HepG2 (cell line): ENCODE data around the gene UBXN6. TPM values are rescaled to one million over a fixed set of nuclear protein-coding genes. Genes with fewer than 3 reads are reported as not detected.

ENCODE experiments used
- ARNT ChIP-seq: fragments of 450-650 bp; IDR thresholded peaks from 2 replicates; pipeline ENCODE4 v1.6.1; 2017
- DMAP1 ChIP-seq: IDR thresholded peaks from 2 replicates; pipeline ENCODE4 v1.6.1; 2016
- DNMT3B ChIP-seq: conservative IDR thresholded peaks from 2 replicates; pipeline ENCODE4 v1.6.1; 2016; ENCODE audit warnings: missing biosample characterization, control low read depth
- HOXD1 ChIP-seq: sonication (generic); formaldehyde crosslinking; IDR thresholded peaks from 2 replicates; pipeline ENCODE4 v1.5.0; 2020; ENCODE audit warnings: missing genetic modification reagents
- NAIF1 ChIP-seq: sonication (generic); formaldehyde crosslinking; IDR thresholded peaks from 2 replicates; pipeline ENCODE4 v1.5.0; 2020; ENCODE audit warnings: mild to moderate bottlenecking, missing genetic modification reagents, borderline replicate concordance
- RBM39 ChIP-seq: fragments of 200-400 bp; formaldehyde crosslinking; IDR thresholded peaks from one replicate; pipeline ENCODE4 v1.6.1; 2018; ENCODE audit warnings: antibody characterized with exemption, mild to moderate bottlenecking, low read depth, low read length; ENCODE audit not compliant: poor library complexity, severe bottlenecking
- SRF ChIP-seq: IDR thresholded peaks from 2 replicates; pipeline ENCODE4 v1.6.1; 2011; ENCODE audit warnings: mild to moderate bottlenecking, low read depth, low read length, moderate library complexity
- ZNF431 ChIP-seq: sonication (generic); formaldehyde crosslinking; IDR thresholded peaks from 2 replicates; pipeline ENCODE4 v1.9.0; 2022; ENCODE audit warnings: missing genetic modification reagents, low read depth, mild to moderate bottlenecking, borderline replicate concordance
- ZNF552 ChIP-seq: sonication (generic); formaldehyde crosslinking; IDR thresholded peaks from 2 replicates; pipeline ENCODE4 v1.9.0; 2022; ENCODE audit warnings: missing genetic modification reagents, mild to moderate bottlenecking, borderline replicate concordance
- ZNF558 ChIP-seq: sonication (generic); formaldehyde crosslinking; IDR thresholded peaks from 2 replicates; pipeline ENCODE4 v1.9.0; 2022; ENCODE audit warnings: mild to moderate bottlenecking, missing genetic modification reagents, borderline replicate concordance
- ZNF567 ChIP-seq: sonication (generic); formaldehyde crosslinking; IDR thresholded peaks from 2 replicates; pipeline ENCODE4 v1.8.1; 2023; ENCODE audit warnings: mild to moderate bottlenecking, missing genetic modification reagents, borderline replicate concordance
- ZNF569 ChIP-seq: sonication (generic); formaldehyde crosslinking; IDR thresholded peaks from 2 replicates; pipeline ENCODE4 v1.5.0; 2020; ENCODE audit warnings: mild to moderate bottlenecking, missing genetic modification reagents, moderate library complexity, borderline replicate concordance
- ZNF644 ChIP-seq: IDR thresholded peaks from 2 replicates; pipeline ENCODE4 v1.6.1; 2016; ENCODE audit warnings: low read depth
- ZNF691 ChIP-seq: sonication (generic); formaldehyde crosslinking; IDR thresholded peaks from 2 replicates; pipeline ENCODE4 v1.4.0; 2020; ENCODE audit warnings: missing genetic modification reagents, low read depth, mild to moderate bottlenecking, borderline replicate concordance
- ZNF841 ChIP-seq: sonication (generic); formaldehyde crosslinking; IDR thresholded peaks from 2 replicates; pipeline ENCODE4 v1.8.1; 2023; ENCODE audit warnings: missing genetic modification reagents, borderline replicate concordance
- polyA plus RNA-seq, 8 experiments: library from polyadenylated mRNA; depleted of rRNA in 3 of 8; stranded (reverse) in 7 of 8; unstranded in 1 of 8; fragments of >200 nt; fragmentation: Illumina TruSeq in 4 of 8; extraction: Trizol in 4 of 8; gene quantifications; 2 replicates each; pipeline versions ENCODE4 v1.2.1 to v1.2.3, GENCODE V29; 2011 to 2016; ENCODE audit warnings: low read depth in 4 of 8, missing spikeins in 1 of 8, mixed read lengths in 1 of 8; ENCODE audit not compliant: insufficient read depth in 1 of 8
- total RNA-seq, 5 experiments: library from RNA; depleted of rRNA; stranded (reverse); fragments of >200 nt; fragmentation: Illumina TruSeq; extraction: Trizol; gene quantifications; 2 replicates each; pipeline ENCODE4 v1.2.3, GENCODE V29; 2016; ENCODE audit warnings: low read depth in 1 of 5
- TF ChIP-seq, protein P1 (sequence below): sonication (generic); formaldehyde crosslinking; IDR thresholded peaks from 2 replicates; pipeline ENCODE4 v1.9.0; 2021; ENCODE audit warnings: missing genetic modification reagents, mild to moderate bottlenecking, borderline replicate concordance
- TF ChIP-seq, protein P2 (sequence below): sonication (generic); formaldehyde crosslinking; IDR thresholded peaks from 2 replicates; pipeline ENCODE4 v1.4.0; 2020; ENCODE audit warnings: missing genetic modification reagents, borderline replicate concordance
- TF ChIP-seq, protein P3 (sequence below), 2 experiments: fragments of 450-650 bp in 1 of 2; sonication (generic) in 1 of 2; formaldehyde crosslinking; IDR thresholded peaks; 2 replicates each; pipeline versions ENCODE4 v1.5.0 to v1.8.0; 2020 to 2022; ENCODE audit warnings: mild to moderate bottlenecking in 1 of 2, missing genetic modification reagents in 1 of 2
- TF ChIP-seq, protein P4 (sequence below): IDR thresholded peaks from 2 replicates; pipeline ENCODE4 v1.6.1; 2016; ENCODE audit warnings: low read depth

The UBXN6 gene
- total and polyA plus RNA-seq, 2 of the 13 experiments (the other 11 are each of a cell fraction or from before 2014, with no cell fraction given), result 34.9 to 35.5 TPM

DNA sequence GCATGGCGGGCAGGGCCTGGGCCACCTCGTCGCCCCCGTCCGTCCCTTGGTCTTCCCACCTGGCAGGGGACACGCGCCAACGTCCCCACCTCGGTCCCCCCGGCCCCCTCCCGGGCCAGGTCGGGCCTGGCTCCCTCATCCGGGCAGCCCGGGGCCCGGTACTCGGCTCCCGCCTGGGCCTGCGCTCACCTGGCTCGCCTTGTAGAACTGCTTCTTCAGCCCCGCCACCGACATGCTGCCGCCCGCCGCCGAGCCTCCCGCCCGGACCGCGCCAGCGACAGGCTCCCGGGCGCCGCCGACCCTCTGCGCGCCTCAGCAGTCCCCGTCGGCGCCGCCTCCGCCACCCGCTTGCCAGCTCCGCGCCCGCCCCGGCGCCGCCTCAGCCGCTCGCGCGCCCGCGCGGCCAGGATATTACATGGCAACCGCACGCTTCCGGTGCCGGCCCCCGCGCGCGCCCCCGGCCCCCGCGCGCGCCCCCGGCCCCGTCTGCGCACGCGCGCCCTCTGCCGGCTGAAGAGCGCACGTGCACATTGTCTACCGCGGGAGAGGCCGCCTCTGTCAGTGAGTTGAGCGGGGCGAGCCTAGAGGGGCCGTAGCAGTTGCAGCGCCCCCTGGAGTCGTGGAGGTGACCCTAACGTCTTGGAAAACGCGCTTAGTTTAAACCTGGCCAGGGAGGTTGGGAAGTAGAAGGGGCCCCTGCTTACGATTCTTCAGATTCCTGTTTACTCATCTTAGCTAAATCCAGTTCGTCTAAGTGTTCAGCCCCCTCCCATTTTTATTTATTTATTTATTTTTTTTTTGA is 57.3 kb downstream of the UBXN6 start, which contains the start of gene SH3GL1 (continued):
- TF ChIP-seq, protein P1, sequence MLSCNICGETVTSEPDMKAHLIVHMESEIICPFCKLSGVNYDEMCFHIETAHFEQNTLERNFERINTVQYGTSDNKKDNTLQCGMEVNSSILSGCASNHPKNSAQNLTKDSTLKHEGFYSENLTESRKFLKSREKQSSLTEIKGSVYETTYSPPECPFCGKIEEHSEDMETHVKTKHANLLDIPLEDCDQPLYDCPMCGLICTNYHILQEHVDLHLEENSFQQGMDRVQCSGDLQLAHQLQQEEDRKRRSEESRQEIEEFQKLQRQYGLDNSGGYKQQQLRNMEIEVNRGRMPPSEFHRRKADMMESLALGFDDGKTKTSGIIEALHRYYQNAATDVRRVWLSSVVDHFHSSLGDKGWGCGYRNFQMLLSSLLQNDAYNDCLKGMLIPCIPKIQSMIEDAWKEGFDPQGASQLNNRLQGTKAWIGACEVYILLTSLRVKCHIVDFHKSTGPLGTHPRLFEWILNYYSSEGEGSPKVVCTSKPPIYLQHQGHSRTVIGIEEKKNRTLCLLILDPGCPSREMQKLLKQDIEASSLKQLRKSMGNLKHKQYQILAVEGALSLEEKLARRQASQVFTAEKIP (CRISPR knock-in tag), result no peak
- no peak for TF ChIP-seq NAIF1 (CRISPR knock-in tag)
- TF ChIP-seq DNMT3B, result no peak
- TF ChIP-seq ARNT, result no peak
- TF ChIP-seq RBM39, result no peak
- peak; percentile 84 for TF ChIP-seq DMAP1 (CRISPR knock-in tag)
- TF ChIP-seq ZNF841 (CRISPR knock-in tag), result no peak
- TF ChIP-seq, protein P2, sequence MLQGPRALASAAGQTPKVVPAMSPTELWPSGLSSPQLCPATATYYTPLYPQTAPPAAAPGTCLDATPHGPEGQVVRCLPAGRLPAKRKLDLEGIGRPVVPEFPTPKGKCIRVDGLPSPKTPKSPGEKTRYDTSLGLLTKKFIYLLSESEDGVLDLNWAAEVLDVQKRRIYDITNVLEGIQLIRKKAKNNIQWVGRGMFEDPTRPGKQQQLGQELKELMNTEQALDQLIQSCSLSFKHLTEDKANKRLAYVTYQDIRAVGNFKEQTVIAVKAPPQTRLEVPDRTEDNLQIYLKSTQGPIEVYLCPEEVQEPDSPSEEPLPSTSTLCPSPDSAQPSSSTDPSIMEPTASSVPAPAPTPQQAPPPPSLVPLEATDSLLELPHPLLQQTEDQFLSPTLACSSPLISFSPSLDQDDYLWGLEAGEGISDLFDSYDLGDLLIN, result no peak
- no peak for TF ChIP-seq SRF
- no peak for TF ChIP-seq ZNF552 (CRISPR knock-in tag)
- TF ChIP-seq ZNF558 (CRISPR knock-in tag), result no peak
- TF ChIP-seq, protein P3, sequence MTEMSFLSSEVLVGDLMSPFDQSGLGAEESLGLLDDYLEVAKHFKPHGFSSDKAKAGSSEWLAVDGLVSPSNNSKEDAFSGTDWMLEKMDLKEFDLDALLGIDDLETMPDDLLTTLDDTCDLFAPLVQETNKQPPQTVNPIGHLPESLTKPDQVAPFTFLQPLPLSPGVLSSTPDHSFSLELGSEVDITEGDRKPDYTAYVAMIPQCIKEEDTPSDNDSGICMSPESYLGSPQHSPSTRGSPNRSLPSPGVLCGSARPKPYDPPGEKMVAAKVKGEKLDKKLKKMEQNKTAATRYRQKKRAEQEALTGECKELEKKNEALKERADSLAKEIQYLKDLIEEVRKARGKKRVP (CRISPR knock-in tag; IDR thresholded peaks at IDR 0.05), result peak in 1 of 2 experiments; percentile 78; a peak in 2 of 4 replicates
- TF ChIP-seq HOXD1 (CRISPR knock-in tag), result no peak
- TF ChIP-seq ZNF569 (CRISPR knock-in tag), result no peak
- TF ChIP-seq, protein P4, sequence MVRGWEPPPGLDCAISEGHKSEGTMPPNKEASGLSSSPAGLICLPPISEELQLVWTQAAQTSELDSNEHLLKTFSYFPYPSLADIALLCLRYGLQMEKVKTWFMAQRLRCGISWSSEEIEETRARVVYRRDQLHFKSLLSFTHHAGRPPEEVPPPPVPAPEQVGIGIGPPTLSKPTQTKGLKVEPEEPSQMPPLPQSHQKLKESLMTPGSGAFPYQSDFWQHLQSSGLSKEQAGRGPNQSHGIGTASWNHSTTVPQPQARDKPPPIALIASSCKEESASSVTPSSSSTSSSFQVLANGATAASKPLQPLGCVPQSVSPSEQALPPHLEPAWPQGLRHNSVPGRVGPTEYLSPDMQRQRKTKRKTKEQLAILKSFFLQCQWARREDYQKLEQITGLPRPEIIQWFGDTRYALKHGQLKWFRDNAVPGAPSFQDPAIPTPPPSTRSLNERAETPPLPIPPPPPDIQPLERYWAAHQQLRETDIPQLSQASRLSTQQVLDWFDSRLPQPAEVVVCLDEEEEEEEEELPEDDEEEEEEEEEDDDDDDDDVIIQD (CRISPR knock-in tag), result peak; percentile 67
- TF ChIP-seq ZNF644, result no peak
- 0 out of 2 replicates have a peak, but pooled peaks have one; percentile 37 for TF ChIP-seq ZNF567 (CRISPR knock-in tag)
- no peak for TF ChIP-seq ZNF431 (CRISPR knock-in tag)
- peak; percentile 84; the same call in 1 of the 2 replicates for TF ChIP-seq ZNF691 (CRISPR knock-in tag)
